IMR-90 (cell line): ENCODE measurements around the gene ACSM6. TPM values are rescaled to one million over a fixed set of nuclear protein-coding genes. Genes with fewer than 3 reads are reported as not detected.

Source experiments
- ATAC-seq: fragments of 200-7000 bp; cut with Tn5 transposase; 2 replicates; pipeline ENCODE4 v1.9.1; 2020; ENCODE audit warnings: low read depth, mild to moderate bottlenecking, moderate library complexity
- BruUV-seq: library from RNA; stranded (reverse); fragments of 400-500 nt; replicated peaks from 2 replicates; lab custom pipeline; 2021; lab: Mats Ljungman, UMichigan
- CTCF ChIA-PET: fragments of 300-600 bp; formaldehyde crosslinking; extraction: SDS; loops from one replicate; lab custom pipeline; 2021; ENCODE audit warnings: antibody characterized with exemption; lab: Yijun Ruan, JAX
- POLR2A ChIA-PET: fragments of 300-600 bp; sonication (Branson Sonifier 250); formaldehyde crosslinking; loops from one replicate; lab custom pipeline; 2022; ENCODE audit warnings: antibody characterized with exemption; ENCODE audit not compliant: unreplicated experiment; lab: Charles Lee
- DNase-seq: peaks from one replicate; pipeline ENCODE4 v3.0.0; 2013
- H2AFZ ChIP-seq: replicated peaks from 2 replicates; pipeline ENCODE3; 2013; ENCODE audit warnings: low read length, mild to moderate bottlenecking; ENCODE audit not compliant: poor library complexity
- H2AK5ac ChIP-seq: 2 replicates; pipeline ENCODE4 v1.6.1; 2013; ENCODE audit warnings: low read depth, low read length, inconsistent platforms
- H2AK9ac ChIP-seq: replicated peaks from 2 replicates; pipeline ENCODE3; 2013; ENCODE audit warnings: mild to moderate bottlenecking, low read depth, low read length, moderate library complexity; ENCODE audit not compliant: poor library complexity
- H2BK120ac ChIP-seq: 2 replicates; pipeline ENCODE4 v1.6.1; 2013; ENCODE audit warnings: low read depth, low read length, inconsistent platforms
- H2BK15ac ChIP-seq: 3 replicates; pipeline ENCODE4 v1.6.1; 2013; ENCODE audit warnings: low read depth, low read length, inconsistent platforms
- H2BK20ac ChIP-seq: 2 replicates; pipeline ENCODE4 v1.6.1; 2013; ENCODE audit warnings: low read depth, mild to moderate bottlenecking, inconsistent platforms, low read length, moderate library complexity
- H2BK5ac ChIP-seq: 2 replicates; pipeline ENCODE4 v1.6.1; 2013; ENCODE audit warnings: mild to moderate bottlenecking, low read depth, low read length, inconsistent platforms; ENCODE audit not compliant: poor library complexity, severe bottlenecking
- H3K14ac ChIP-seq: replicated peaks from 2 replicates; pipeline ENCODE4 v1.6.1; 2013; ENCODE audit warnings: low read depth, low read length, inconsistent platforms
- H3K18ac ChIP-seq: 2 replicates; pipeline ENCODE4 v1.6.1; 2013; ENCODE audit warnings: low read depth, low read length, control low read depth
- H3K23ac ChIP-seq: 2 replicates; pipeline ENCODE4 v1.6.1; 2013; ENCODE audit warnings: low read depth, low read length, inconsistent platforms
- H3K27ac ChIP-seq: 2 replicates; pipeline ENCODE4 v1.5.1; 2013; ENCODE audit warnings: mild to moderate bottlenecking, control low read depth, low read length; ENCODE audit not compliant: insufficient read depth
- H3K27me3 ChIP-seq: 2 replicates; pipeline ENCODE4 v1.6.1; 2013; ENCODE audit warnings: low read length; ENCODE audit not compliant: control insufficient read depth, insufficient read depth
- H3K36me3 ChIP-seq: 2 replicates; pipeline ENCODE4 v1.6.1; 2013; ENCODE audit warnings: low read length, mixed read lengths; ENCODE audit not compliant: control insufficient read depth, insufficient read depth
- H3K4ac ChIP-seq: 2 replicates; pipeline ENCODE4 v1.6.1; 2013; ENCODE audit warnings: low read depth, low read length, inconsistent platforms
- H3K4me1 ChIP-seq: 2 replicates; pipeline ENCODE4 v1.6.1; 2013; ENCODE audit warnings: low read length, mixed read lengths; ENCODE audit not compliant: control insufficient read depth, insufficient read depth
- H3K4me2 ChIP-seq: 2 replicates; pipeline ENCODE4 v1.6.1; 2013; ENCODE audit warnings: low read depth, mild to moderate bottlenecking, control low read depth, low read length, moderate library complexity
- H3K4me3 ChIP-seq: 2 replicates; pipeline ENCODE4 v1.5.1; 2013; ENCODE audit warnings: low read depth, mild to moderate bottlenecking, control low read depth, low read length, moderate library complexity; ENCODE audit not compliant: insufficient read depth
- H3K56ac ChIP-seq: 2 replicates; pipeline ENCODE4 v1.6.1; 2013; ENCODE audit warnings: low read length, inconsistent platforms; ENCODE audit not compliant: insufficient read depth; ENCODE audit errors: extremely low read depth
- H3K79me1 ChIP-seq, 2 experiments: 2 replicates each; pipeline ENCODE4 v1.6.1; 2013; ENCODE audit warnings: low read length in 2 of 2, inconsistent platforms in 1 of 2, low read depth in 1 of 2
- H3K9ac ChIP-seq: 2 replicates; pipeline ENCODE4 v1.6.1; 2013; ENCODE audit warnings: low read depth, low read length, control low read depth
- H3K9me1 ChIP-seq: 2 replicates; pipeline ENCODE4 v1.6.1; 2013; ENCODE audit warnings: low read length, inconsistent platforms; ENCODE audit not compliant: insufficient read depth
- H3K9me3 ChIP-seq: 2 replicates; pipeline ENCODE4 v1.6.1; 2013; ENCODE audit warnings: low read length; ENCODE audit not compliant: control insufficient read depth, insufficient read depth
- H4K20me1 ChIP-seq: 2 replicates; pipeline ENCODE4 v1.6.1; 2013; ENCODE audit warnings: low read length, inconsistent platforms; ENCODE audit not compliant: insufficient read depth
- H4K5ac ChIP-seq: 2 replicates; pipeline ENCODE4 v1.6.1; 2013; ENCODE audit warnings: mild to moderate bottlenecking, low read depth, low read length, control low read depth
- H4K8ac ChIP-seq, 2 experiments: 2 replicates each; pipeline ENCODE4 v1.6.1; 2013; ENCODE audit warnings: low read depth in 2 of 2, low read length in 2 of 2, control low read depth in 1 of 2, inconsistent platforms in 1 of 2
- H4K91ac ChIP-seq: 2 replicates; pipeline ENCODE4 v1.6.1; 2013; ENCODE audit warnings: low read depth, low read length, inconsistent platforms; ENCODE audit not compliant: insufficient read depth
- CEBPB ChIP-seq: IDR thresholded peaks from 2 replicates; pipeline ENCODE4 v1.6.1; 2012; ENCODE audit warnings: low read depth, low read length, improper control_type of control experiment
- CHD1 ChIP-seq: IDR thresholded peaks from 2 replicates; pipeline ENCODE4 v1.6.1; 2012; ENCODE audit warnings: low read depth, low read length, improper control_type of control experiment
- ELK1 ChIP-seq: fragments of 150-350 bp; IDR thresholded peaks from 2 replicates; pipeline ENCODE4 v1.6.1; 2016; ENCODE audit warnings: low read depth, mild to moderate bottlenecking, low read length, moderate library complexity, borderline replicate concordance
- FOS ChIP-seq: fragments of 150-350 bp; IDR thresholded peaks from 2 replicates; pipeline ENCODE4 v1.6.1; 2016; ENCODE audit warnings: low read depth, low read length
- MAFK ChIP-seq: IDR thresholded peaks from 2 replicates; pipeline ENCODE4 v1.6.1; 2012; ENCODE audit warnings: low read depth, low read length, improper control_type of control experiment
- MAZ ChIP-seq: IDR thresholded peaks from 2 replicates; pipeline ENCODE4 v1.6.1; 2012; ENCODE audit warnings: low read depth, mild to moderate bottlenecking, low read length, improper control_type of control experiment, moderate library complexity, borderline replicate concordance
- POLR2A ChIP-seq: IDR thresholded peaks from 2 replicates; pipeline ENCODE4 v1.6.1; 2012; ENCODE audit warnings: mild to moderate bottlenecking, low read depth, low read length
- RAD21 ChIP-seq: IDR thresholded peaks from 2 replicates; pipeline ENCODE4 v1.6.1; 2012; ENCODE audit warnings: low read length, improper control_type of control experiment
- RCOR1 ChIP-seq: IDR thresholded peaks from 2 replicates; pipeline ENCODE4 v1.6.1; 2012; ENCODE audit warnings: mild to moderate bottlenecking, low read length, improper control_type of control experiment; ENCODE audit not compliant: insufficient replicate concordance
- SMC3 ChIP-seq: fragments of 150-350 bp; IDR thresholded peaks from 2 replicates; pipeline ENCODE4 v1.6.1; 2016; ENCODE audit warnings: low read depth, mild to moderate bottlenecking, antibody characterized with exemption, low read length, moderate library complexity
- WGBS, 2 experiments: methylation state at CpG; one replicate each; pipeline versions ENCODE4 v1.1.5 to v1.1.7; 2013; ENCODE audit warnings: missing lambda C conversion rate in 2 of 2; ENCODE audit not compliant: insufficient read length in 1 of 2; ENCODE audit errors: extremely low coverage in 2 of 2; 5-methylcytosine and 5-hydroxymethylcytosine counted together
- dilution Hi-C: fragments of 300-500 bp; cut with HindIII; formaldehyde crosslinking; loops from one replicate; pipeline ENCODE4 v1.14.3; 2018; ENCODE audit warnings: low sequenced_read_pairs; ENCODE audit not compliant: unreplicated experiment
- in situ Hi-C: fragments of 300-500 bp; cut with MboI; formaldehyde crosslinking; loops from 3 replicates; pipeline ENCODE4 v1.14.3; 2019; ENCODE audit warnings: low sequenced_read_pairs, inconsistent platforms, mixed read lengths
- intact Hi-C: fragments of 100-400 bp; cut with micrococcal nuclease; formaldehyde crosslinking; loops from 2 replicates; pipeline ENCODE4 v1.10.0; 2022
- polyA plus RNA-seq, 3 experiments: library from polyadenylated mRNA; depleted of rRNA; stranded (reverse); fragments of >200 nt; gene quantifications; 2 replicates each; pipeline ENCODE4 v1.2.3, GENCODE V29; 2012; ENCODE audit warnings: low replicate concordance in 1 of 3
- total RNA-seq: library from RNA; depleted of rRNA; stranded (reverse); fragments of >200 nt; gene quantifications from 2 replicates; pipeline ENCODE4 v1.2.3, GENCODE V29; 2012
- TF ChIP-seq, protein P1 (sequence below): conservative IDR thresholded peaks from 2 replicates; pipeline ENCODE4 v1.5.1; 2012; ENCODE audit warnings: mild to moderate bottlenecking, low read depth, low read length, improper control_type of control experiment

ACSM6 gene
- total and polyA plus RNA-seq, 2 of the 4 experiments (the other 2 are of a cell fraction), result not detected

DNA sequence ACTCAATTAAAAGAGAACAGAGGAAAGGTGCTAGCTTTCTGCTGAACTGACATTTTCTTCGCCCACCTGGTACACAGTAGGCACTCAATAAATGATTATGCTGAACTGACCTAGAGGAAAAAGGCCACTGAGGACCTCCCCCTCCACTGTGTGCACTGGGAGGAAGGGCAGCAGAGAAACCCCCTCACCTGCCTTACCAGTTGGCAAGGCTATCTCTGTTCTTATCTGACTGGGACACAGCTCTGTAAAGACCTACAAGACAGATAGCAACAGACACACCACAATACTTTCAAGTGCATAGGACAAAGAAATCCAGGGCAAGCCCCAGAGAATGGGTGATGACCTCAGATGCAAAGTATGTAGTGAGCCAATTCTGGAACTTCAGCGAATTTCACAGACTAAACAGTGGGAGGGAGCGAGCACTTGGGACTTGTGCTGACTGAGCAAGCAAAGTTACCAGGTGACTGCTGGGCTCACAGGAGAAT is 66.4 kb downstream of the ACSM6 start (continued):
- TF ChIP-seq ELK1, result no peak

- BruUV-seq, result no TSS peak
- POLR2A ChIA-PET, result no interaction called here
- H2BK20ac ChIP-seq, result peak overlapping the region; percentile 93
- H2BK15ac ChIP-seq, result peak overlapping the region; percentile 57; the same call in 2 of the 3 replicates
- dilution Hi-C loops, result no loop called here
- intact Hi-C loops, result no loop called here
- H3K9me1 ChIP-seq, result peaks cover 18% of the 10 kb centered on the region
- H3K4me2 ChIP-seq, result peak overlapping the region; percentile 52; the same call in 1 of the 2 replicates
- H4K8ac ChIP-seq, result peak overlapping the region; percentile 11 to 82; a peak in 3 of 4 replicates
- peaks cover 4% of the 10 kb centered on the region; the same call in 1 of the 2 replicates for H3K9me3 ChIP-seq
- peak overlapping the region; percentile 40; the same call in 1 of the 2 replicates for H3K56ac ChIP-seq
- ATAC-seq, result peak; percentile 31
- peak overlapping the region; percentile 82 for H4K91ac ChIP-seq
- H4K20me1 ChIP-seq, result peaks cover 3% of the 10 kb centered on the region; the same call in 1 of the 2 replicates
- peak overlapping the region; percentile 93 for H2BK120ac ChIP-seq
- peak overlapping the region; percentile 58 for H3K27ac ChIP-seq
- peak overlapping the region; percentile 65 for H4K5ac ChIP-seq
- no peaks in the 10 kb centered on the region for H3K27me3 ChIP-seq
- peak overlapping the region; percentile 94 for H3K14ac ChIP-seq
- in situ Hi-C loops, result no loop called here
- peaks cover 23 to 68% of the 10 kb centered on the region in 2 experiments for H3K79me1 ChIP-seq
- H3K4ac ChIP-seq, result peak overlapping the region; percentile 92
- H2BK5ac ChIP-seq, result peak overlapping the region; percentile 85
- H3K4me1 ChIP-seq, result peaks cover 18% of the 10 kb centered on the region
- CTCF ChIA-PET, result interaction anchor here (3.0 kb wide), 1 partner anchor 15 kb away, joined by 10 read pairs; no protein-coding TSS in a partner anchor
- H3K18ac ChIP-seq, result peak overlapping the region; percentile 83
- peaks cover 57% of the 10 kb centered on the region for H3K36me3 ChIP-seq
- H2AK9ac ChIP-seq, result peak overlapping the region; percentile 74
- 0 out of 2 replicates have a peak overlapping the region, but pooled peaks have one; percentile 9 for H3K9ac ChIP-seq
- H2AFZ ChIP-seq, result peak overlapping the region; percentile 48
- WGBS, 2 experiments, result 75% methylated on average over 2 of the region's 4 CpGs; no CpG with 5 or more reads in 1 of the 2 experiments
- DNase-seq, result peak; percentile 62
- H3K23ac ChIP-seq, result peak overlapping the region; percentile 93
- no peak overlapping the region for H3K4me3 ChIP-seq
- peak overlapping the region; percentile 81 for H2AK5ac ChIP-seq
- no peak for TF ChIP-seq CEBPB
- TF ChIP-seq, protein P1, sequence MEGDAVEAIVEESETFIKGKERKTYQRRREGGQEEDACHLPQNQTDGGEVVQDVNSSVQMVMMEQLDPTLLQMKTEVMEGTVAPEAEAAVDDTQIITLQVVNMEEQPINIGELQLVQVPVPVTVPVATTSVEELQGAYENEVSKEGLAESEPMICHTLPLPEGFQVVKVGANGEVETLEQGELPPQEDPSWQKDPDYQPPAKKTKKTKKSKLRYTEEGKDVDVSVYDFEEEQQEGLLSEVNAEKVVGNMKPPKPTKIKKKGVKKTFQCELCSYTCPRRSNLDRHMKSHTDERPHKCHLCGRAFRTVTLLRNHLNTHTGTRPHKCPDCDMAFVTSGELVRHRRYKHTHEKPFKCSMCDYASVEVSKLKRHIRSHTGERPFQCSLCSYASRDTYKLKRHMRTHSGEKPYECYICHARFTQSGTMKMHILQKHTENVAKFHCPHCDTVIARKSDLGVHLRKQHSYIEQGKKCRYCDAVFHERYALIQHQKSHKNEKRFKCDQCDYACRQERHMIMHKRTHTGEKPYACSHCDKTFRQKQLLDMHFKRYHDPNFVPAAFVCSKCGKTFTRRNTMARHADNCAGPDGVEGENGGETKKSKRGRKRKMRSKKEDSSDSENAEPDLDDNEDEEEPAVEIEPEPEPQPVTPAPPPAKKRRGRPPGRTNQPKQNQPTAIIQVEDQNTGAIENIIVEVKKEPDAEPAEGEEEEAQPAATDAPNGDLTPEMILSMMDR, result no peak
- TF ChIP-seq POLR2A, result no peak
- TF ChIP-seq MAZ, result no peak
- no peak for TF ChIP-seq ELK1
- TF ChIP-seq CHD1, result no peak
- no peak for TF ChIP-seq RAD21
- TF ChIP-seq SMC3, result no peak
- TF ChIP-seq MAFK, result no peak
- TF ChIP-seq FOS, result no peak
- TF ChIP-seq RCOR1, result no peak
Observed at GRCh38 chr10:95260909-95261552, 67.0 kb downstream of the ACSM6 start.
